Activated T-cell treated with anti-CD3 and anti-CD28 coated beads for 1 hour (primary cell): ENCODE data around the gene BCL3.
"Not testable (repeated sequence)": the region's sequence is repeated elsewhere in the genome, so short reads cannot be mapped to it uniquely, and the experiment has no call there.

ENCODE experiments used
- DNase-seq: peaks from one replicate; pipeline ENCODE4 v3.0.0-alpha.2; 2020; ENCODE audit warnings: low read depth

BCL3 gene

GRCh38 chr19:44759083-44759804 lies 10.7 kb downstream of the BCL3 start:
- no peak for DNase-seq

- no peak for DNase-seq
Observed at GRCh38 chr19:44762038-44762437, 13.5 kb downstream of the BCL3 start.

DNA sequence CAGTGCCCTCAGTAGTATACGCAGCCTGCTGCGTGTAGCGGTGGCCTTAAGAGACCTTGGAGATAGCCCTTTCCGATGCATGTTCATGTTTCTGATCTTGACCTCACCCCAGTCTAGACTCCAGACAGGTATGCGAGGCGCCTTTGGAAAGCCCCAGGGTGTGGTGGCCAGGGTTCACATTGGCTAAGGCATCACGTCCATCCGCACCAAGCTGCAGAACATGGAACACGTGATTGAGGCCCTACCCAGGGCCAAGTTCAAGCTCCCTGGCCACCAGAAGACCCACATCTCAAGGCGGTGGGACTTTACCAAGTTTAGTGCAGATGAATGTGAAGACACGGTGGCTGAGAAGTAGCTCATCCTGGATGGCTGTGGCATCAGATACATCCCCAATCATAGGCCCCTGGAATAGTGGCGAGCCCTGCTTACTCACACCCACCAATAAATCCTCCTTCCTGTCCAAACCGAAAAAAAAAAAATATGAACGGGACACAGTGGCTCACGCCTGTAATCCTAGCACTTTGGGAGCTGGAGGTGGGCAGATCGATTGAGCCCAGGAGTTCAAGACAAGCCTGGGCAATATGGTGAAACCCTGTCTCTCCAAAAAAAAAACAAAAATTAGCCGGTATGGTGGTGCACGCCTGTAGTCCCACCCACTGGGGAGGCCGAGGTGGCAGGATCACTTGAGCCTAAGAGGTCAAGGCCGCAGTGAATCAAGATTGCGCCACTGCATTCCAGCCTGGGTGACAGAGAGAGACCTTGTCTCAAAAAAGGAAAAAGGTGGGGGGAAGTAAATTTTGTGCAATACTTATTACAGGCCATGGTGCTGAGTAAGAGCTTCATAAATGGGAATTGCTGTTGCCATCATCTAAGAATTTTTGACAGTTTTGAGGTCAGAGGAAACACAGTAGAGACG lies 16.8 kb downstream of the BCL3 start:
- no peak for DNase-seq

- no peak for DNase-seq
Observed at GRCh38 chr19:44765949-44766335, 17.4 kb downstream of the BCL3 start.

GRCh38 chr19:44767295-44768180 lies 19.0 kb downstream of the BCL3 start:
- DNase-seq = no peak

GRCh38 chr19:44770550-44771257 lies 22.2 kb downstream of the BCL3 start:
- peak; percentile 98 for DNase-seq

DNA sequence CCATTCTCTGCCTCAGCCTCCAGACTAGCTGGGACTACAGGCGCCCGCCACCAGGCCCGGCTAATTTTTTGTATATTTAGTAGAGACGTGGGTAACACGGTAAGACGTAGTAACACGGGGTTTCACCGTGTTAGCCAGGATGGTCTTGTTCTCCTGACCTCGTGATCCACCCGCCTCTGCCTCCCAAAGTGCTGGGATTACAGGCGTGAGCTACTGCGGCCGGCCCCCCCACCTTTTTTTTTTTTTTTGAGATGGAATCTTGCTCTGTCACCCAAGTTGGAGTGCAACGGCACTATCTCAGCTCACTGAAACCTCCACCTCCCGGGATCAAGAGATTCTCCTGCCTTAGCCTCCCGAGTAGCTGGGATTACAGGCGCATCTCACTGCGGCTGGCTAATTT lies 23.6 kb downstream of the BCL3 start:
- not testable (repeated sequence) for DNase-seq

DNA sequence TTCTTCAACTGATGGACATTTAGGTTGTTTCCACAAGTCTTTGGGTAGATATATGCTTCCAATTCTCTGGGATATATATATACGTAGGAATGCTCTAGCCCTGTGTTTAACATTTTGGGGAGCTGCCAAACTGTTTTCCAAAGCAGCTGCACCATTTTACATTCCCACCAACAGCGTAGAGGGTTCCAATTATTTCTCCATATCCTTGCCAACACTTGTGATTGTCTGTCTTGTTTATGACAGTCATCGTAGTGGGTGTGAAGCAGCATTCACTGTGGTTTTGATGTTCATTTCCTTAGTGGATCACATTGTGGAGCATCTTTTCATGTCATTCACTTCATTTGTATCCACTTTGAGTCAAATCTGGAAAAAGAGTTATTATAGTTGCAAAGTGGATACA lies 24.5 kb downstream of the BCL3 start:
- no peak for DNase-seq

DNA sequence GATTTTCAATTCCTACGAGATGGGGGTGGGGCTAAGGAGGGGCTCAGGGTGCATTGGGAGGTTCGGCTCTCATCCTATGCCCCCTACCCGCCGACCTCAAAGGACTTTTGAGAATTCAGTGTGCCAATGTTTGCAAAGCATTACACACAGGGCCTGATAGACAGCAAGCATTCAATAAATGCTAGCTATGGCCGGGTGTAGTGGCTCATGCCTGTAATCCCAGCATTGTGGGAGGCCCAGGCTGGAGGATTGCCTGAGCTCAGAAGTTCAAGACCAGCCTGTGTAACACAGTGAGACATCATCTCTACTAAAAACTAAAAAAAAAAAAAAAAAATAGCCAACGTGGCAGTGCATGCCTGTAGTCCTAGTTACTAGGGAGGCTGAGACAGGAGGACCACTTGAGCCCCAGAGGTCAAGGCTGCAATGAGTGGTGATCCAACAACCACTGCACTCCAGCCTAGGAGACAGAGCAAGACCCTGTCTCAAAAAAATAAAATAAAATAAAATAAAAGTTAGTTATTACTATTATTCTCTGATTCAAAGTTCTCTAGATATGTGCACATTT lies 27.2 kb downstream of the BCL3 start:
- DNase-seq = no peak

DNA sequence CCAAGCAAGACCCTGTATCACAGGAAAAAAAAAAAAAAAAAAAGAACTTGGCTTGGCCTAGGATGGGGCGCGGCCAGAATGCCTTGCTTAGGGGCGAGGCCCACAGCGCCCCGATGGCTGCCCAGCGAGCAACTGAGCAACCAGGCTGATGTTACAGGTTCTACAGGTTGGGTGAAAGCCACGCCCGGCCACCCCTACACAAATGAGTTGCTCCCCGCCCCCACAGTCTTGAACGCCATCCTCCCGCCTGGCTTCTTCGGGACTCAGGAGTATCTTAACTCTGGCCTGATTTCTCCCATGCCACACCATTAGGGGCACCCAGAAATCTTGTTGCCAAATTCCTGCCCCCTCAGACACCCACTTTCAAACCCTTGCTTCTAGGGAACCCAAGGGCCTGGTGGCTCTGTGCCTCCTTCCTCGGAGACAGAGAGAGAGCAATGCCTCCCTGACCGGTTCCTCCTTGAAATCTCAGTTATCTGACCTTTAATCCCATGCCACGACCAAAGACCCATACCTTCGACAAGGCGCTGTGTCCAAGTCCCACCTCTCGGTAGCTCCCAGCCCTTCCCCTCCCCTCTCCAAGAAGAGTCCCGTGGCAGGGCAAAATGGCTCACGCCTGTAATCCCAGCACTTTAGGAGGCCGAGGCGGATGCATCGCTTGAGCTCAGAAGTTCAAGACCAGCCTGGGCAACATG lies 28.0 kb downstream of the BCL3 start:
- no peak for DNase-seq

DNA sequence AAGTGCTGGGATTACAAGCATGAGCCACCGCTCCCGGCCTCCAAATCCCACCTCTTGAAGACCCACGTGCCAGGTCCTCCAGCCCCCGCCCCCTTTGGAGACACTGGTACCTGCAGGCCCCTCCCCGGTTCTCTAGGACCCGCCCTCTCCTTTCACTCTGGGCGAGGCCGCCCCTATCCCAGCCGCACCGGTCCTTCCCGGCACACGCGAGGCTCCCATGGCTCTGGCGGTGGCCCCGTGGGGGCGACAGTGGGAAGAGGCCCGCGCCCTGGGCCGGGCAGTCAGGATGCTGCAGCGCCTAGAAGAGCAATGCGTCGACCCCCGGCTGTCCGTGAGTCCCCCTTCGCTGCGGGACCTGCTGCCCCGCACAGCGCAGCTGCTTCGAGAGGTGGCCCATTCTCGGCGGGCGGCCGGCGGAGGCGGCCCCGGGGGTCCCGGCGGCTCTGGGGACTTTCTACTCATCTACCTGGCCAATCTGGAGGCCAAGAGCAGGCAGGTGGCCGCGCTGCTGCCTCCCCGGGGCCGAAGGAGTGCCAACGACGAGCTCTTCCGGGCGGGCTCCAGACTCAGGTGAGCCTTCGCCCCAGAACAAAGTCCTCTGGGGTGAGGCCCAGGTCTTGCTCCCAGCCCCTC lies 29.3 kb downstream of the BCL3 start, which contains the start of gene CBLC:
Gene CBLC, plus strand, starts transcription at position 176 of the 633 bp plus-strand sequence. Its CDS starts 42 bp downstream, at position 218.
- no peak for DNase-seq

- no peak for DNase-seq
Observed at GRCh38 chr19:44779150-44779549, 30.6 kb downstream of the BCL3 start.

- not testable (repeated sequence) for DNase-seq
Observed at GRCh38 chr19:44781694-44782093, 33.2 kb downstream of the BCL3 start.

GRCh38 chr19:44782729-44783128 lies 34.2 kb downstream of the BCL3 start:
- DNase-seq = no peak

- DNase-seq = no peak
Observed at GRCh38 chr19:44783545-44783944, 35.0 kb downstream of the BCL3 start.

DNA sequence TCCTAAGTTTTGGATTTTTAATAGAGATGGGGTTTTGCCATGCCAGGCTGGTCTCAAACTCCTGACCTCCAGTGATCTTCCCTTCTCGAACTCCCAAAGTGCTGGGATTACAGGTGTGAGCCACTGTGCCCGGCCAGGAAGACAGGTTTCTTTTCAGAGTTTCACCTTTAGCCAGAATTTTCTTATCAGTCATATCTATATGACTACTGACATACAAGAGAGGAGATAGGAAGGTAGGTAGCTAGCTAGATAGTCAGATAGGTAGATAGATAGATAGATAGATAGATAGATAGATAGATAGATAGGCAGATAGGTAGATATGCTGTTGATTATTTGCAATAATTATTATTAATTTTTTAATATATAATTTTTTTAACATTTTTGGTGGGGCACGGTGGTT lies 36.8 kb downstream of the BCL3 start:
- DNase-seq = no peak

GRCh38 chr19:44785993-44786392 lies 37.5 kb downstream of the BCL3 start:
- no peak for DNase-seq

DNA sequence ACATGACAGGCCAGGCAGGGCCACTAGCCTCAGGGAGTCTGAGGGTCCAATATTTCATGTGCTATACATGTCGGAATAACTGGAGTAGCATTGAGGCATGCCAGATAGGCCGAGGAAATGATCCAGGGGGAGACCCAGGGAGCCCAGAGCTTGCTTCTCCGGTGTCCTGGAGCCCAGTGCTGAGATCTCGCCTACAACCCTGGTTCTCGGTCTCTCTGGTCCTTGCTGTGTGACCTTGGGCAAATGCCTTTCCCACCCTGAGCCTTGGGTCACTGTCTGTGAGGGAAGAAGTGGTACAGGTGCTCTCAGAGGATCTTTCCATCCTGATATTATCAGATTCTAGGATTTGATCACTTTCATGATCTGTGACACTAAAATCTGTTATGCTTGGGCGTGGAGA lies 40.5 kb downstream of the BCL3 start:
- DNase-seq = no peak

DNA sequence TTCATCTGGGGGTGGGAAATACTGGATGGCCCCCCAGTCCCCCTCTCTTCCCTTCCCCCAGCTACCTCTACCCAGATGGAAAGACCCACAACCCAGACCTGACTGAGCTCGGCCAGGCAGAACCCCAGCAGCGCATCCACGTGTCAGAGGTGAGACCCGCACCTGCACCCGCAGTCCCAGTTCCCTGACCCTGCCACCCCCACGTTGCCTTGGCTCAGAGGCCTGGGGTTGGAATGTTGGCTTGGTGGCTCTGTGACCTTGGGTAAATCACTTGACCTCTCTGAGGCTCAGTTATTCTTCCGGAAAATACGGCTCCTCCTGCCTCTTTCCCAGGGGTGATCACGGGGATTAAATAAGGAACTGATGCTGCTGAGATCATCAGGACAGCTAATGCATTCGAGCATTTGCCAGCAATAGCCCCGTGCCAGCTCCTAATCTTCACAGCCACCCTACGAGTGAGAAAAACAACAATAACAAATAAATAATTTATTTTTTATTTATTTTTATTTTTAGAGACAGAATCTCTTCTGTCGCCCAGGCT lies 41.5 kb downstream of the BCL3 start:
- DNase-seq = no peak

DNA sequence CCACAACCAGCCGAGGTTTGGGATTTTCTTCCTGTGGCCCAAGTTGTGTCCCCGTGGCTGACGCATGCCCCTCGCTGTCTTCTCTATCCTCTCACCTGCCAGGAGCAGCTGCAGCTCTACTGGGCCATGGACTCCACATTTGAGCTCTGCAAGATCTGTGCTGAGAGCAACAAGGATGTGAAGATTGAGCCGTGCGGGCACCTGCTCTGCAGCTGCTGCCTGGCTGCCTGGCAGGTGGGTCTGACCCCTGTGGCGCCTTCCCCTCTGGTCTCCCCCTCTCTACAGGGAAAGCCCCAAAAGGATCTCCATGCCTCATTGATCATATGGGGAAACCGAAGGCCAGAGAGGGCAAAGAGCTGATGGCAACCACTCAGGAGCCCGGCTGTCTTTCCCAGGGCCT lies 43.8 kb downstream of the BCL3 start:
- DNase-seq = no peak
